Measurements from ENCODE around the gene RRM1. TPM values are rescaled to one million over a fixed set of nuclear protein-coding genes. Genes with fewer than 3 reads are reported as not detected.

RRM1 gene
- total and polyA plus RNA-seq, 10 of the 15 experiments (the other 5 are each of a cell fraction or from before 2014, with no cell fraction given), result 94.0 to 255 (median 148) TPM

GRCh38 chr11:4090258-4090657, 4.3 kb upstream of the RRM1 start:
- Histone ChIP-seq H3K36me3 (ENCODE audit: control insufficient read depth in 2 of 2, insufficient read depth in 2 of 2, low read length in 1 of 2) (peaks cover 5 to 19% of the 10 kb centered on the region in 2 experiments), H3K9me3 (replicated peaks; ENCODE audit: control insufficient read depth, insufficient read depth, low read length) (no peaks in the 10 kb centered on the region), H3K9ac (ENCODE audit: control insufficient read depth, insufficient read depth, low read length) (no peak overlapping the region), H3K27me3 (replicated peaks in 1 of 2; ENCODE audit: control insufficient read depth in 2 of 2, insufficient read depth in 2 of 2, low read length in 1 of 2) (no peaks in the 10 kb centered on the region), H3K79me2 (ENCODE audit: control insufficient read depth, insufficient read depth, low read length) (peaks cover 13% of the 10 kb centered on the region), H3K4me3 (no peak overlapping the region), H2AFZ (ENCODE audit: control insufficient read depth, low read depth, low read length) (no peak overlapping the region), H4K20me1 (ENCODE audit: control insufficient read depth, insufficient read depth) (no peaks in the 10 kb centered on the region), H3K4me2 (ENCODE audit: control insufficient read depth, insufficient read depth) (no peak overlapping the region), H3K27ac (ENCODE audit: control insufficient read depth, insufficient read depth) (no peak overlapping the region), H3K4me1 (ENCODE audit: control insufficient read depth, insufficient read depth, low read length) (peaks cover 8% of the 10 kb centered on the region)
- DNase-seq (ENCODE audit: low read depth, low spot score) (no peak), FAIRE-seq (no peak), ATAC-seq (no peak)
- POLR2A ChIA-PET, result no interaction called here
- RAD21 ChIA-PET (ENCODE audit: unreplicated experiment), result no interaction called here
- in situ Hi-C loops (cut with MboI), result no loop called here
- 97% methylated on average over 2 of the region's 2 CpGs for WGBS (ENCODE audit: insufficient coverage, insufficient replicate concordance, low lambda C conversion rate, missing lambda C conversion rate)
- BruUV-seq (replicated peaks), result no TSS peak
- SMC1A ChIA-PET (ENCODE audit: uncharacterized antibody, unreplicated experiment), result no interaction called here
- CTCF ChIA-PET, result no interaction called here
- intact Hi-C loops (cut with micrococcal nuclease; ENCODE audit: unreplicated experiment), result no loop called here
- no peak for TF ChIP-seq GATAD2B (conservative IDR thresholded peaks at IDR 0.05; ENCODE audit: low read depth)
- TF ChIP-seq, protein P1, sequence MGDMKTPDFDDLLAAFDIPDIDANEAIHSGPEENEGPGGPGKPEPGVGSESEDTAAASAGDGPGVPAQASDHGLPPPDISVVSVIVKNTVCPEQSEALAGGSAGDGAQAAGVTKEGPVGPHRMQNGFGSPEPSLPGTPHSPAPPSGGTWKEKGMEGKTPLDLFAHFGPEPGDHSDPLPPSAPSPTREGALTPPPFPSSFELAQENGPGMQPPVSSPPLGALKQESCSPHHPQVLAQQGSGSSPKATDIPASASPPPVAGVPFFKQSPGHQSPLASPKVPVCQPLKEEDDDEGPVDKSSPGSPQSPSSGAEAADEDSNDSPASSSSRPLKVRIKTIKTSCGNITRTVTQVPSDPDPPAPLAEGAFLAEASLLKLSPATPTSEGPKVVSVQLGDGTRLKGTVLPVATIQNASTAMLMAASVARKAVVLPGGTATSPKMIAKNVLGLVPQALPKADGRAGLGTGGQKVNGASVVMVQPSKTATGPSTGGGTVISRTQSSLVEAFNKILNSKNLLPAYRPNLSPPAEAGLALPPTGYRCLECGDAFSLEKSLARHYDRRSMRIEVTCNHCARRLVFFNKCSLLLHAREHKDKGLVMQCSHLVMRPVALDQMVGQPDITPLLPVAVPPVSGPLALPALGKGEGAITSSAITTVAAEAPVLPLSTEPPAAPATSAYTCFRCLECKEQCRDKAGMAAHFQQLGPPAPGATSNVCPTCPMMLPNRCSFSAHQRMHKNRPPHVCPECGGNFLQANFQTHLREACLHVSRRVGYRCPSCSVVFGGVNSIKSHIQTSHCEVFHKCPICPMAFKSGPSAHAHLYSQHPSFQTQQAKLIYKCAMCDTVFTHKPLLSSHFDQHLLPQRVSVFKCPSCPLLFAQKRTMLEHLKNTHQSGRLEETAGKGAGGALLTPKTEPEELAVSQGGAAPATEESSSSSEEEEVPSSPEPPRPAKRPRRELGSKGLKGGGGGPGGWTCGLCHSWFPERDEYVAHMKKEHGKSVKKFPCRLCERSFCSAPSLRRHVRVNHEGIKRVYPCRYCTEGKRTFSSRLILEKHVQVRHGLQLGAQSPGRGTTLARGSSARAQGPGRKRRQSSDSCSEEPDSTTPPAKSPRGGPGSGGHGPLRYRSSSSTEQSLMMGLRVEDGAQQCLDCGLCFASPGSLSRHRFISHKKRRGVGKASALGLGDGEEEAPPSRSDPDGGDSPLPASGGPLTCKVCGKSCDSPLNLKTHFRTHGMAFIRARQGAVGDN (IDR thresholded peaks at IDR 0.05), result no peak
- no peak for TF ChIP-seq CHD1 (IDR thresholded peaks at IDR 0.05; ENCODE audit: low read depth, low read length)
- no peak for TF ChIP-seq ASH2L (IDR thresholded peaks at IDR 0.05; ENCODE audit: borderline replicate concordance, low read depth)
- TF ChIP-seq, protein P2, sequence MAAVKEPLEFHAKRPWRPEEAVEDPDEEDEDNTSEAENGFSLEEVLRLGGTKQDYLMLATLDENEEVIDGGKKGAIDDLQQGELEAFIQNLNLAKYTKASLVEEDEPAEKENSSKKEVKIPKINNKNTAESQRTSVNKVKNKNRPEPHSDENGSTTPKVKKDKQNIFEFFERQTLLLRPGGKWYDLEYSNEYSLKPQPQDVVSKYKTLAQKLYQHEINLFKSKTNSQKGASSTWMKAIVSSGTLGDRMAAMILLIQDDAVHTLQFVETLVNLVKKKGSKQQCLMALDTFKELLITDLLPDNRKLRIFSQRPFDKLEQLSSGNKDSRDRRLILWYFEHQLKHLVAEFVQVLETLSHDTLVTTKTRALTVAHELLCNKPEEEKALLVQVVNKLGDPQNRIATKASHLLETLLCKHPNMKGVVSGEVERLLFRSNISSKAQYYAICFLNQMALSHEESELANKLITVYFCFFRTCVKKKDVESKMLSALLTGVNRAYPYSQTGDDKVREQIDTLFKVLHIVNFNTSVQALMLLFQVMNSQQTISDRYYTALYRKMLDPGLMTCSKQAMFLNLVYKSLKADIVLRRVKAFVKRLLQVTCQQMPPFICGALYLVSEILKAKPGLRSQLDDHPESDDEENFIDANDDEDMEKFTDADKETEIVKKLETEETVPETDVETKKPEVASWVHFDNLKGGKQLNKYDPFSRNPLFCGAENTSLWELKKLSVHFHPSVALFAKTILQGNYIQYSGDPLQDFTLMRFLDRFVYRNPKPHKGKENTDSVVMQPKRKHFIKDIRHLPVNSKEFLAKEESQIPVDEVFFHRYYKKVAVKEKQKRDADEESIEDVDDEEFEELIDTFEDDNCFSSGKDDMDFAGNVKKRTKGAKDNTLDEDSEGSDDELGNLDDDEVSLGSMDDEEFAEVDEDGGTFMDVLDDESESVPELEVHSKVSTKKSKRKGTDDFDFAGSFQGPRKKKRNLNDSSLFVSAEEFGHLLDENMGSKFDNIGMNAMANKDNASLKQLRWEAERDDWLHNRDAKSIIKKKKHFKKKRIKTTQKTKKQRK (IDR thresholded peaks at IDR 0.05; ENCODE audit: low read depth, low read length), result no peak
- no peak for TF ChIP-seq SKIL (IDR thresholded peaks at IDR 0.05; ENCODE audit: low read depth, poor library complexity, severe bottlenecking)
- TF ChIP-seq RAD51 (IDR thresholded peaks at IDR 0.05), result no peak
- no peak for TF ChIP-seq REST (IDR thresholded peaks at IDR 0.05; ENCODE audit: low read depth, low read length)
- TF ChIP-seq SIN3A (IDR thresholded peaks at IDR 0.05; ENCODE audit: low read depth, low read length), result no peak
- TF ChIP-seq GABPA (IDR thresholded peaks at IDR 0.05; ENCODE audit: low read depth), result no peak
- TF ChIP-seq IKZF1 (conservative IDR thresholded peaks at IDR 0.05), result no peak
- no peak for TF ChIP-seq MEF2B (IDR thresholded peaks at IDR 0.05; ENCODE audit: partially characterized antibody, poor library complexity, severe bottlenecking)
